Body of pancreas (tissue), 4 donors: Measurements from ENCODE around the gene PMP22. TPM values are rescaled to one million over a fixed set of nuclear protein-coding genes. Genes with fewer than 3 reads are reported as not detected.

Experiments
- ATAC-seq: fragments of 150-250 bp; one replicate; pipeline ENCODE4 v1.9.1; 2016
- DNase-seq, 4 donors: peaks; one replicate each; pipeline ENCODE4 v3.0.0-alpha.2; 2019
- H3K27ac ChIP-seq, 4 donors: fragments of 200-600 bp; sonication (generic); 1 replicate in 3 of 4; 2 replicates in 1 of 4; pipeline versions ENCODE4 v1.5.1 to v1.6.1; 2016 to 2019; ENCODE audit warnings: mild to moderate bottlenecking in 1 of 4, mixed read lengths in 1 of 4, moderate library complexity in 1 of 4
- H3K27me3 ChIP-seq, 2 donors: fragments of 200-600 bp; sonication (generic); one replicate each; pipeline ENCODE4 v1.6.0; 2016; ENCODE audit warnings: mild to moderate bottlenecking in 1 of 2
- H3K36me3 ChIP-seq, 2 donors: fragments of 200-600 bp; sonication (generic); replicated peaks in 1 of 2; 2 replicates each; pipeline ENCODE4 v1.5.1; 2016; ENCODE audit warnings: low read depth in 2 of 2; ENCODE audit not compliant: insufficient read depth in 1 of 2
- H3K4me1 ChIP-seq: fragments of 200-600 bp; sonication (generic); one replicate; pipeline ENCODE4 v1.6.0; 2016
- H3K4me3 ChIP-seq, 2 donors: fragments of 200-600 bp; sonication (generic); 1 replicate in 1 of 2; 2 replicates in 1 of 2; pipeline ENCODE4 v1.5.1; 2016 to 2019
- H3K9me3 ChIP-seq, 3 donors: fragments of 200-600 bp; sonication (generic); 1 replicate in 2 of 3; 2 replicates in 1 of 3; pipeline ENCODE4 v1.5.1; 2016
- CTCF ChIP-seq, 7 experiments: fragments of 450-650 bp in 4 of 7; fragments of 200-600 bp in 3 of 7; sonication (generic) in 3 of 7; IDR thresholded peaks; one replicate each; pipeline ENCODE4 v1.5.1; 2016 to 2019; ENCODE audit warnings: antibody characterized with exemption in 7 of 7
- POLR2A ChIP-seq, 3 donors: fragments of 450-650 bp; IDR thresholded peaks; one replicate each; pipeline ENCODE4 v1.6.1; 2016; ENCODE audit warnings: antibody characterized with exemption in 3 of 3, mild to moderate bottlenecking in 2 of 3
- WGBS, 2 donors: methylation state at CpG; one replicate each; pipeline ENCODE4 v1.1.5; 2017; 5-methylcytosine and 5-hydroxymethylcytosine counted together
- intact Hi-C: fragments of 100-400 bp; cut with DNase I; formaldehyde crosslinking; loops from one replicate; pipeline ENCODE4 v1.15.1; 2023
- total RNA-seq, 2 donors: library from RNA; depleted of rRNA; stranded (reverse); fragments of >200 nt; gene quantifications; one replicate each; pipeline ENCODE4 v1.1.0, GENCODE V29; 2016

The PMP22 gene
- total RNA-seq, 2 donors from 2014 or later, result 23.1 to 53.1 TPM

- ATAC-seq (peak; percentile 78), DNase-seq (peak; percentile 81 to 89 (median 84))
- Histone ChIP-seq H3K9me3 (no peaks in the 10 kb centered on the region), H3K36me3 (no peaks in the 10 kb centered on the region), H3K4me3 (peak overlapping the region in 1 of 2 donors; percentile 54), H3K27me3 (peaks cover 0 to 12% of the 10 kb centered on the region in 2 donors), H3K27ac (peak overlapping the region; percentile 73 to 81 (median 74)), H3K4me1 (peaks cover 64% of the 10 kb centered on the region)
- WGBS, 2 donors, result 0 to 1% methylated on average over 10 to 57 of the region's 67 CpGs
- TF ChIP-seq POLR2A (IDR thresholded peaks at IDR 0.05) (peak in 1 of 3 donors; percentile 47), CTCF (IDR thresholded peaks at IDR 0.05) (peak; percentile 22 to 97 (median 82))
- intact Hi-C loops, result no loop called here
Measured at GRCh38 chr17:15260376-15261257, 4.5 kb downstream of the PMP22 start.

- Histone ChIP-seq H3K27me3 (peaks cover 0 to 12% of the 10 kb centered on the region in 2 donors), H3K36me3 (no peaks in the 10 kb centered on the region), H3K27ac (no peak overlapping the region), H3K9me3 (no peaks in the 10 kb centered on the region), H3K4me3 (no peak overlapping the region), H3K4me1 (peaks cover 38% of the 10 kb centered on the region)
- ATAC-seq, result no peak
- intact Hi-C loops, result loop anchor here (10.0 kb wide), 1 partner anchor 247 kb away; no protein-coding TSS in a partner anchor
- no peak for DNase-seq
- 83 to 87% methylated on average over 6 of the region's 6 CpGs for WGBS, 2 donors
- no peak for TF ChIP-seq POLR2A (IDR thresholded peaks at IDR 0.05)
- TF ChIP-seq CTCF (IDR thresholded peaks at IDR 0.05), result no peak
Measured at GRCh38 chr17:15257796-15258512, 7.2 kb downstream of the PMP22 start.

GRCh38 chr17:15257258-15257788 lies 7.8 kb downstream of the PMP22 start:
- peaks cover 32% of the 10 kb centered on the region for H3K4me1 ChIP-seq
- peak; percentile 54 for ATAC-seq
- H3K9me3 ChIP-seq, result no peaks in the 10 kb centered on the region
- peak; percentile 77 to 83 (median 80) for DNase-seq
- no peak overlapping the region for H3K4me3 ChIP-seq
- H3K27me3 ChIP-seq, result peaks cover 0 to 11% of the 10 kb centered on the region in 2 donors
- TF ChIP-seq CTCF (IDR thresholded peaks at IDR 0.05), result peak; percentile 68 to 82 (median 79)
- no peak for TF ChIP-seq POLR2A (IDR thresholded peaks at IDR 0.05)
- intact Hi-C loops, result loop anchor here (10.0 kb wide), 1 partner anchor 247 kb away; no protein-coding TSS in a partner anchor
- no peaks in the 10 kb centered on the region for H3K36me3 ChIP-seq
- 1 to 3% methylated on average over 14 to 17 of the region's 17 CpGs for WGBS, 2 donors
- H3K27ac ChIP-seq, result no peak overlapping the region

- Histone ChIP-seq H3K27me3 (peaks cover 0 to 4% of the 10 kb centered on the region in 2 donors), H3K9me3 (no peaks in the 10 kb centered on the region), H3K36me3 (no peaks in the 10 kb centered on the region), H3K4me3 (no peak overlapping the region), H3K27ac (no peak overlapping the region), H3K4me1 (peaks cover 25% of the 10 kb centered on the region)
- intact Hi-C loops, result loop anchor here (10.0 kb wide), 1 partner anchor 248 kb away; no protein-coding TSS in a partner anchor
- no peak for TF ChIP-seq CTCF (IDR thresholded peaks at IDR 0.05)
- no peak for TF ChIP-seq POLR2A (IDR thresholded peaks at IDR 0.05)
- 58 to 61% methylated on average over 7 of the region's 7 CpGs for WGBS, 2 donors
- ATAC-seq, result no peak
- DNase-seq, result no peak
Measured at GRCh38 chr17:15256689-15257088, 8.4 kb downstream of the PMP22 start.
